ENCODE results near the gene MGARP.
"Not testable (repeated sequence)": the region's sequence is repeated elsewhere in the genome, so short reads cannot be mapped to it uniquely, and the experiment has no call there.

The MGARP gene

GRCh38 chr4:139295206-139295941 lies 15.3 kb upstream of the MGARP start:
- DNase-seq, result peak; percentile 79

GRCh38 chr4:139286186-139286698 lies 6.2 kb upstream of the MGARP start:
- no peak for DNase-seq

- DNase-seq, result no peak
Measured at GRCh38 chr4:139282721-139283075, 2.7 kb upstream of the MGARP start.

GRCh38 chr4:139282065-139282720 lies 2.2 kb upstream of the MGARP start:
- no peak for DNase-seq

GRCh38 chr4:139278912-139279759 lies 889 bp downstream of the MGARP start:
- DNase-seq, result no peak

- no peak for DNase-seq
Measured at GRCh38 chr4:139278485-139278884, 1.5 kb downstream of the MGARP start.

GRCh38 chr4:139275281-139275735 lies 4.7 kb downstream of the MGARP start:
- DNase-seq, result no peak

GRCh38 chr4:139274790-139275189 lies 5.2 kb downstream of the MGARP start:
- DNase-seq, result no peak

- no peak for DNase-seq
Measured at GRCh38 chr4:139273835-139274234, 6.2 kb downstream of the MGARP start.

- DNase-seq, result no peak
Measured at GRCh38 chr4:139267301-139267700, 12.7 kb downstream of the MGARP start.

- DNase-seq, result no peak
Measured at GRCh38 chr4:139266583-139267257, 13.3 kb downstream of the MGARP start.

GRCh38 chr4:139266208-139266582 lies 13.8 kb downstream of the MGARP start:
- DNase-seq, result no peak

GRCh38 chr4:139265654-139266053 lies 14.4 kb downstream of the MGARP start:
- DNase-seq, result no peak

GRCh38 chr4:139256349-139256748 lies 23.7 kb downstream of the MGARP start:
- DNase-seq, result no peak

- not testable (repeated sequence) for DNase-seq
Measured at GRCh38 chr4:139255581-139255980, 24.4 kb downstream of the MGARP start.

GRCh38 chr4:139253713-139254112 lies 26.3 kb downstream of the MGARP start:
- DNase-seq, result no peak

GRCh38 chr4:139253046-139253445 lies 27.0 kb downstream of the MGARP start:
- DNase-seq, result no peak

GRCh38 chr4:139247700-139248238 lies 32.3 kb downstream of the MGARP start:
- no peak for DNase-seq

- no peak for DNase-seq
Measured at GRCh38 chr4:139247241-139247640, 32.8 kb downstream of the MGARP start.

GRCh38 chr4:139246166-139246565 lies 33.9 kb downstream of the MGARP start:
- DNase-seq, result no peak

GRCh38 chr4:139245590-139245989 lies 34.4 kb downstream of the MGARP start:
- no peak for DNase-seq

Data from NCI-H1694 treated with DMSO at 0.1 percent for 48 hours (cell line).